Measurements from ENCODE around the gene TFCP2L1. TPM values are rescaled to one million over a fixed set of nuclear protein-coding genes. Genes with fewer than 3 reads are reported as not detected.

TFCP2L1 gene
- total and polyA plus RNA-seq, 2 of the 4 experiments (the other 2 are of a cell fraction): not detected

- ATAC-seq (ENCODE audit: low read depth): no peak
- Histone ChIP-seq H3K4ac (ENCODE audit: low read depth, low read length) (no peak overlapping the region), H3K23ac (ENCODE audit: low read depth, low read length) (no peak overlapping the region), H3K36me3 (ENCODE audit: control insufficient read depth, insufficient read depth, low read length) (no peaks in the 10 kb centered on the region), H3K4me1 (ENCODE audit: control insufficient read depth, insufficient read depth, low read length) (no peaks in the 10 kb centered on the region), H2BK120ac (ENCODE audit: low read depth, low read length) (no peak overlapping the region), H2AK9ac (replicated peaks; ENCODE audit: low read depth, low read length, poor library complexity) (no peak overlapping the region), H3K9me1 (ENCODE audit: insufficient read depth, low read length) (no peaks in the 10 kb centered on the region), H2BK5ac (ENCODE audit: low read depth, low read length, poor library complexity, severe bottlenecking) (no peak overlapping the region), H2AK5ac (ENCODE audit: low read depth, low read length) (no peak overlapping the region), H3K79me1 (ENCODE audit: low read depth in 1 of 2, low read length in 2 of 2) (no peaks in the 10 kb centered on the region), H3K9me3 (ENCODE audit: control insufficient read depth, insufficient read depth, low read length) (no peaks in the 10 kb centered on the region), H4K20me1 (ENCODE audit: insufficient read depth, low read length) (no peaks in the 10 kb centered on the region), H3K9ac (ENCODE audit: low read depth, low read length) (no peak overlapping the region), H3K18ac (ENCODE audit: low read depth, low read length) (no peak overlapping the region), H3K27me3 (ENCODE audit: control insufficient read depth, insufficient read depth, low read length) (peaks cover 8% of the 10 kb centered on the region; the same call in 1 of the 2 replicates), H4K91ac (ENCODE audit: insufficient read depth, low read depth, low read length) (no peak overlapping the region), H3K4me3 (ENCODE audit: insufficient read depth, low read depth, low read length) (no peak overlapping the region), H3K4me2 (ENCODE audit: low read depth, low read length) (no peak overlapping the region), H2BK15ac (ENCODE audit: low read depth, low read length) (no peak overlapping the region), H3K14ac (replicated peaks; ENCODE audit: low read depth, low read length) (no peak overlapping the region), H3K56ac (ENCODE audit: extremely low read depth, insufficient read depth, low read length) (no peak overlapping the region), H4K8ac (ENCODE audit: low read depth in 2 of 2, low read length in 2 of 2) (no peak overlapping the region), H2AFZ (replicated peaks; ENCODE audit: low read length, poor library complexity) (no peak overlapping the region), H3K27ac (ENCODE audit: insufficient read depth, low read length) (no peak overlapping the region), H4K5ac (ENCODE audit: low read depth, low read length) (no peak overlapping the region), H2BK20ac (ENCODE audit: low read depth, low read length) (no peak overlapping the region)
- no peak for DNase-seq
- WGBS, 2 experiments (ENCODE audit: extremely low coverage in 2 of 2, insufficient read length in 1 of 2): 62% methylated on average over 4 of the region's 10 CpGs; no CpG with 5 or more reads in 1 of the 2 experiments
- TF ChIP-seq ELK1 (IDR thresholded peaks at IDR 0.05; ENCODE audit: borderline replicate concordance, low read depth, low read length) (no peak), RAD21 (IDR thresholded peaks at IDR 0.05; ENCODE audit: low read length) (no peak), CEBPB (IDR thresholded peaks at IDR 0.05; ENCODE audit: low read depth, low read length) (no peak), SMC3 (IDR thresholded peaks at IDR 0.05; ENCODE audit: low read depth, low read length) (no peak), MAZ (IDR thresholded peaks at IDR 0.05; ENCODE audit: borderline replicate concordance, low read depth, low read length) (no peak), POLR2A (IDR thresholded peaks at IDR 0.05; ENCODE audit: low read depth, low read length) (no peak), RFX5 (IDR thresholded peaks at IDR 0.05; ENCODE audit: low read depth, low read length) (no peak), FOS (IDR thresholded peaks at IDR 0.05; ENCODE audit: low read depth, low read length) (no peak), CTCF (conservative IDR thresholded peaks at IDR 0.05; ENCODE audit: low read depth, low read length) (no peak), NFE2L2 (IDR thresholded peaks at IDR 0.05; ENCODE audit: low read depth, low read length) (no peak), MXI1 (IDR thresholded peaks at IDR 0.05; ENCODE audit: borderline replicate concordance, low read depth, low read length) (no peak), MAFK (IDR thresholded peaks at IDR 0.05; ENCODE audit: low read depth, low read length) (no peak), RCOR1 (IDR thresholded peaks at IDR 0.05; ENCODE audit: insufficient replicate concordance, low read length) (no peak), USF2 (IDR thresholded peaks at IDR 0.05; ENCODE audit: low read depth, low read length) (no peak), BHLHE40 (IDR thresholded peaks at IDR 0.05; ENCODE audit: low read depth, low read length) (no peak), CHD1 (IDR thresholded peaks at IDR 0.05; ENCODE audit: low read depth, low read length) (no peak)
- dilution Hi-C loops (cut with HindIII; ENCODE audit: low sequenced_read_pairs, unreplicated experiment) (no loop called here), in situ Hi-C loops (cut with MboI; ENCODE audit: low sequenced_read_pairs) (no loop called here), intact Hi-C loops (cut with micrococcal nuclease) (no loop called here)
- no TSS peak for BruUV-seq (replicated peaks)
- POLR2A ChIA-PET (ENCODE audit: unreplicated experiment): no interaction called here
- CTCF ChIA-PET: no interaction called here
These were observed 99.9 kb downstream of the TFCP2L1 start for GRCh38 chr2:121185111-121185510.
